HepG2 (cell line): ENCODE measurements around the gene KBTBD13. TPM values are rescaled to one million over a fixed set of nuclear protein-coding genes. Genes with fewer than 3 reads are reported as not detected.
A peak's percentile ranks its signal among the peaks of the same experiment; 100 is the strongest.

Source experiments
- ARNTL ChIP-seq: sonication (generic); formaldehyde crosslinking; IDR thresholded peaks from 2 replicates; pipeline ENCODE4 v1.4.0; 2020; ENCODE audit warnings: mild to moderate bottlenecking, missing genetic modification reagents
- BCLAF1 ChIP-seq: fragments of 450-650 bp; IDR thresholded peaks from 2 replicates; pipeline ENCODE4 v1.6.1; 2017; ENCODE audit warnings: mild to moderate bottlenecking
- ETV5 ChIP-seq: IDR thresholded peaks from 2 replicates; pipeline ENCODE4 v1.6.1; 2018; ENCODE audit warnings: missing biosample characterization, missing genetic modification reagents, inconsistent platforms, borderline replicate concordance
- NFAT5 ChIP-seq: sonication (generic); formaldehyde crosslinking; IDR thresholded peaks from 2 replicates; pipeline ENCODE4 v1.4.0; 2020; ENCODE audit warnings: missing genetic modification reagents
- PREB ChIP-seq: sonication (generic); formaldehyde crosslinking; IDR thresholded peaks from 2 replicates; pipeline ENCODE4 v1.4.0; 2020; ENCODE audit warnings: missing genetic modification reagents
- PTBP1 ChIP-seq: fragments of 200-400 bp; formaldehyde crosslinking; IDR thresholded peaks from 2 replicates; pipeline ENCODE4 v1.6.1; 2018; ENCODE audit warnings: low read length, low read depth; ENCODE audit not compliant: poor library complexity, severe bottlenecking
- SMC3 ChIP-seq: IDR thresholded peaks from 2 replicates; pipeline ENCODE4 v1.6.1; 2011; ENCODE audit warnings: low read length, improper control_type of control experiment
- SMYD3 ChIP-seq: sonication (generic); formaldehyde crosslinking; IDR thresholded peaks from 2 replicates; pipeline ENCODE4 v1.8.1; 2023; ENCODE audit warnings: mild to moderate bottlenecking, missing genetic modification reagents
- TAF15 ChIP-seq: fragments of 200-400 bp; formaldehyde crosslinking; IDR thresholded peaks from one replicate; pipeline ENCODE4 v1.6.1; 2018; ENCODE audit warnings: mild to moderate bottlenecking, low read depth, low read length; ENCODE audit not compliant: poor library complexity, severe bottlenecking
- TBP ChIP-seq: sonication (generic); formaldehyde crosslinking; IDR thresholded peaks from 2 replicates; pipeline ENCODE4 v1.5.0; 2020; ENCODE audit warnings: missing genetic modification reagents
- ZBTB49 ChIP-seq: sonication (generic); formaldehyde crosslinking; IDR thresholded peaks from 2 replicates; pipeline ENCODE4 v1.4.0; 2020; ENCODE audit warnings: missing genetic modification reagents, borderline replicate concordance
- ZNF24 ChIP-seq: fragments of 450-650 bp; IDR thresholded peaks from 2 replicates; pipeline ENCODE4 v1.6.1; 2017; ENCODE audit warnings: antibody characterized with exemption, mild to moderate bottlenecking
- ZNF276 ChIP-seq: sonication (generic); formaldehyde crosslinking; IDR thresholded peaks from 2 replicates; pipeline ENCODE4 v1.4.0; 2020; ENCODE audit warnings: mild to moderate bottlenecking, low read depth, missing genetic modification reagents
- ZNF33B ChIP-seq: sonication (generic); formaldehyde crosslinking; IDR thresholded peaks from 2 replicates; pipeline ENCODE4 v1.5.1; 2020; ENCODE audit warnings: mild to moderate bottlenecking, missing genetic modification reagents
- polyA plus RNA-seq, 8 experiments: library from polyadenylated mRNA; depleted of rRNA in 3 of 8; stranded (reverse) in 7 of 8; unstranded in 1 of 8; fragments of >200 nt; fragmentation: Illumina TruSeq in 4 of 8; extraction: Trizol in 4 of 8; gene quantifications; 2 replicates each; pipeline versions ENCODE4 v1.2.1 to v1.2.3, GENCODE V29; 2011 to 2016; ENCODE audit warnings: low read depth in 4 of 8, missing spikeins in 1 of 8, mixed read lengths in 1 of 8; ENCODE audit not compliant: insufficient read depth in 1 of 8
- total RNA-seq, 5 experiments: library from RNA; depleted of rRNA; stranded (reverse); fragments of >200 nt; fragmentation: Illumina TruSeq; extraction: Trizol; gene quantifications; 2 replicates each; pipeline ENCODE4 v1.2.3, GENCODE V29; 2016; ENCODE audit warnings: low read depth in 1 of 5

The KBTBD13 gene
- total and polyA plus RNA-seq, 2 of the 13 experiments (the other 11 are each of a cell fraction or from before 2014, with no cell fraction given): not detected

GRCh38 chr15:65032801-65033537 lies 43.6 kb upstream of the KBTBD13 start (continued):
- TF ChIP-seq PREB: no peak
- TF ChIP-seq SMYD3 (CRISPR knock-in tag): 0 out of 2 replicates have a peak, but pooled peaks have one; percentile 33
- no peak for TF ChIP-seq ZNF24
- TF ChIP-seq TBP (CRISPR knock-in tag): no peak
- no peak for TF ChIP-seq ZBTB49 (CRISPR knock-in tag)
- no peak for TF ChIP-seq PTBP1
- peak; percentile 48; the same call in 1 of the 2 replicates for TF ChIP-seq ETV5 (CRISPR knock-in tag)
- TF ChIP-seq SMC3: peak; percentile 90
- TF ChIP-seq ZNF276 (CRISPR knock-in tag): no peak
- TF ChIP-seq TAF15: no peak
- TF ChIP-seq BCLAF1: no peak
- peak; percentile 34; the same call in 1 of the 2 replicates for TF ChIP-seq NFAT5 (CRISPR knock-in tag)
- peak; percentile 11; the same call in 1 of the 2 replicates for TF ChIP-seq ARNTL (CRISPR knock-in tag)
- no peak for TF ChIP-seq ZNF33B (CRISPR knock-in tag)
